Ovary (tissue), 3 donors: ENCODE data around the gene LIPM.

ENCODE experiments used
- CTCF ChIP-seq, 3 donors: fragments of 450-650 bp in 2 of 3; fragments of 200-600 bp in 1 of 3; IDR thresholded peaks; one replicate each; pipeline versions ENCODE4 v1.5.1 to v1.8.0; 2016 to 2022; ENCODE audit warnings: antibody characterized with exemption in 3 of 3, mild to moderate bottlenecking in 1 of 3
- EP300 ChIP-seq: sonication (generic); formaldehyde crosslinking; IDR thresholded peaks from one replicate; pipeline ENCODE4 v1.6.1; 2017; ENCODE audit warnings: antibody characterized with exemption
- donor health status: DM: no; HTN: no; CAD: no.

GRCh38 chr10:88865281-88865876 lies 62.8 kb downstream of the LIPM start:
- no peak for TF ChIP-seq CTCF (IDR thresholded peaks at IDR 0.05)
- no peak for TF ChIP-seq EP300
